ENCODE data around the gene PSME3. TPM values are rescaled to one million over a fixed set of nuclear protein-coding genes. Genes with fewer than 3 reads are reported as not detected.
A peak's percentile ranks its signal among the peaks of the same experiment; 100 is the strongest.
"Not testable (repeated sequence)": the region's sequence is repeated elsewhere in the genome, so short reads cannot be mapped to it uniquely, and the experiment has no call there.

PSME3 gene
- total and polyA plus RNA-seq, 11 donors: 47.4 to 157 (median 67.7) TPM

DNA sequence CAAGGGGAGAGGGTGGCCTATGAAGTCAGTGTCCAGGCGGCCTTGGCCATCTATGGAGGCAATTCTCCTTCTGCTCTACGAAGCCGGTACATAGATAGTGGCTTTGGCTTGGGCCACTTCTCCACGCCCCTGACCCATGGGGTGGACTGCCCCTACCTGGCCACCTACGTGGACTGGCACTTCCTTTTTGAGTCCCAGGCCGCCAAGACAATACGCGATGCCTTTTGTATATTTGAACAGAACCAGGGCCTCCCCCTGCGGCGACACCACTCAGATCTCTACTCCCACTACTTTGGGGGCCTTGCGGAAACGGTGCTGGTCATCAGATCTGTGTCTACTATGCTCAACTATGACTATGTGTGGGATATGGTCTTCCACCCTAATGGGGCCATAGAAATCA lies 35.1 kb downstream of the PSME3 start:
- 94 to 97% (median 96%) methylated on average over 11 to 12 of the region's 12 CpGs for WGBS, 4 donors
- Histone ChIP-seq H3K27ac (no peak overlapping the region), H3K4me1 (peaks cover 0 to 16% (median 0%) of the 10 kb centered on the region in 12 donors), H3K36me3 (no peaks in the 10 kb centered on the region), H3K9me3 (peaks cover 0 to 13% (median 4%) of the 10 kb centered on the region in 12 donors), H3K27me3 (no peaks in the 10 kb centered on the region), H3K4me3 (no peak overlapping the region)
- ATAC-seq: no peak
- TF ChIP-seq, protein P1, sequence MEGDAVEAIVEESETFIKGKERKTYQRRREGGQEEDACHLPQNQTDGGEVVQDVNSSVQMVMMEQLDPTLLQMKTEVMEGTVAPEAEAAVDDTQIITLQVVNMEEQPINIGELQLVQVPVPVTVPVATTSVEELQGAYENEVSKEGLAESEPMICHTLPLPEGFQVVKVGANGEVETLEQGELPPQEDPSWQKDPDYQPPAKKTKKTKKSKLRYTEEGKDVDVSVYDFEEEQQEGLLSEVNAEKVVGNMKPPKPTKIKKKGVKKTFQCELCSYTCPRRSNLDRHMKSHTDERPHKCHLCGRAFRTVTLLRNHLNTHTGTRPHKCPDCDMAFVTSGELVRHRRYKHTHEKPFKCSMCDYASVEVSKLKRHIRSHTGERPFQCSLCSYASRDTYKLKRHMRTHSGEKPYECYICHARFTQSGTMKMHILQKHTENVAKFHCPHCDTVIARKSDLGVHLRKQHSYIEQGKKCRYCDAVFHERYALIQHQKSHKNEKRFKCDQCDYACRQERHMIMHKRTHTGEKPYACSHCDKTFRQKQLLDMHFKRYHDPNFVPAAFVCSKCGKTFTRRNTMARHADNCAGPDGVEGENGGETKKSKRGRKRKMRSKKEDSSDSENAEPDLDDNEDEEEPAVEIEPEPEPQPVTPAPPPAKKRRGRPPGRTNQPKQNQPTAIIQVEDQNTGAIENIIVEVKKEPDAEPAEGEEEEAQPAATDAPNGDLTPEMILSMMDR (IDR thresholded peaks at IDR 0.05): no peak
- TF ChIP-seq POLR2A (IDR thresholded peaks at IDR 0.05): no peak
- intact Hi-C loops (cut with DNase I): no loop called here
- DNase-seq: peak in 1 of 5 donors; percentile 29

DNA sequence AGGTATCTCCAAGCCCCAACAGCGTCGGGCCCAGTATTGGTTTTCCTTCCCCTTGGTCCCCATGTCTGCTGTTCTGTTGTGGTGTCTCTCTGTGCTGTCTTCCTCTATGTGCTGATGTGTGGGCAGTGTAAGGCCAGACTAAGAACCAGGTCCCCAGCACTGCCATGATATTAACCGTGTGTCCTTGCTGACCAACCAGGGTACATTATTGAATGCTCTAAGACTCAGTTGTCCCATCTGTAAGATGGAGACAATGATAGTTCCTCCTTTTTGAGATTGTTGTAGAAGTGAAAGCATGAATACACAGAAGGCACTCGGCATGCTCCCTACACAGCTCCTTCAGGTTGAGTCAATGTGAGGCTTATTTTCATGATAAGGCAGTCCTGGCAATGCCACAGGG lies 38.5 kb downstream of the PSME3 start:
- H3K27ac ChIP-seq: no peak overlapping the region
- TF ChIP-seq, protein P1 (IDR thresholded peaks at IDR 0.05): no peak
- TF ChIP-seq POLR2A (IDR thresholded peaks at IDR 0.05): no peak
- peak in 1 of 5 donors; percentile 2 for DNase-seq
- peaks cover 0 to 13% (median 4%) of the 10 kb centered on the region in 12 donors for H3K9me3 ChIP-seq
- intact Hi-C loops (cut with DNase I): no loop called here
- no peaks in the 10 kb centered on the region for H3K4me1 ChIP-seq
- H3K27me3 ChIP-seq: no peaks in the 10 kb centered on the region
- WGBS, 4 donors: 80 to 96% (median 94%) methylated on average over 4 of the region's 4 CpGs
- H3K4me3 ChIP-seq: no peak overlapping the region
- no peaks in the 10 kb centered on the region for H3K36me3 ChIP-seq
- no peak for ATAC-seq

DNA sequence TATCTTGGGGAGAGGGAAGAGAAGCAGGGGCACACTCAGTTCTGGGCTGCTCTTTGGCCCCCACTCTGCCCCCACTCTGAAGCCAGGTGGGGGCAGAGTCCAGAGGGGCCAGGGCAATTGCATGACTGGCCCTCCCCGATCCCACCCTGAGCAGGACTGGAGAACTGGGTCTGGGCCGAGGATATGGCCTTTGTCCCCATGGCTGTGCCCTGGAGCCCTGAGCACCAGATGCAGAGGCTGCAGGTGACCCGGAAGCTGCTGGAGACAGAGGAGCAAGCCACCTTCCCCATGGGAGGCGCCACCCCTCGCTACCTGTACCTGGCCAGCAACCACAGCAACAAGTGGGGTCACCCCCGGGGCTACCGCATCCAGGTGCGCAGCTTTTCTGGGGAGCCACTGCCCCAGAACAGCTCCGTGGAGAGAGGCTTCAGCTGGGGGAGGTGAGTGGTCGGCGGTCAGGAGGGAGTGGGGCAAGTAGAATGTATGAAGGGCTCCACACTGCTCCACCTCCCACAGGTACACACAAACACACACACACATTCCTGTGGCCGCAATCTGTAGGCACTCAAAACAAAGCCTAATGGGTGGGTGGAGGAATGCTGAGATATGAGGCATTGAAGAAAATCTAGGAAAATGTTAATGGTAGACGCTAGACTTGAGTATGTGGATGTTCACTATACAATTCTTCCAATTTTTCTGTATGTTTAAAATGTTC lies 39.2 kb downstream of the PSME3 start:
- intact Hi-C loops (cut with DNase I): no loop called here
- Histone ChIP-seq H3K9me3 (peaks cover 0 to 13% (median 4%) of the 10 kb centered on the region in 12 donors), H3K4me3 (no peak overlapping the region), H3K27ac (no peak overlapping the region), H3K27me3 (peaks cover 0 to 1% (median 0%) of the 10 kb centered on the region in 9 donors), H3K36me3 (no peaks in the 10 kb centered on the region), H3K4me1 (no peaks in the 10 kb centered on the region)
- TF ChIP-seq, protein P1 (IDR thresholded peaks at IDR 0.05): no peak
- TF ChIP-seq POLR2A (IDR thresholded peaks at IDR 0.05): no peak
- DNase-seq: peak in 1 of 5 donors; percentile 42
- peak in 1 of 4 donors; percentile 24 for ATAC-seq
- WGBS, 4 donors: 89 to 96% (median 95%) methylated on average over 6 to 13 of the region's 13 CpGs

DNA sequence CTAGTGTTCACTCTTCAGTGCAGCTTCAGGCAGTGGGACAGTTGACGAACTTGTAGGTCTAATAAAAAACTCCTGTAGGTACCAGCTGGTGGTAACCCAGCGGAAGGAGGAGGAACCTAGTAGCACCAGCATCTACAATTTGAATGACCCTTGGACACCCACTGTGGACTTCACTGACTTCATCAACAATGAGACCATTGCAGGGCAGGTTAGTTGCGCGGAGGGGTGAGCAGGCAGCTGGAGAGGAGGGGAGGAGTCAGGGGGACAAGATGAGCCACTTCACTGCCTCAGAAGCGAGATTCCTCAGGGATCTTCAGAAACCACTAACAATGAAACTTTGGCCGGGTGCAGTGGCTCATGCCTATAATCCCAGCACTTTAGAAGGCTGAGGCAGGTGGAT lies 40.1 kb downstream of the PSME3 start:
- Histone ChIP-seq H3K9me3 (peaks cover 0 to 13% (median 4%) of the 10 kb centered on the region in 12 donors), H3K27me3 (peaks cover 0 to 4% (median 0%) of the 10 kb centered on the region in 9 donors), H3K36me3 (no peaks in the 10 kb centered on the region), H3K27ac (no peak overlapping the region), H3K4me3 (no peak overlapping the region), H3K4me1 (no peaks in the 10 kb centered on the region)
- peak in 1 of 5 donors; percentile 3 for DNase-seq
- no peak for ATAC-seq
- 85 to 91% (median 89%) methylated on average over 6 of the region's 6 CpGs for WGBS, 4 donors
- no peak for TF ChIP-seq POLR2A (IDR thresholded peaks at IDR 0.05)
- TF ChIP-seq, protein P1 (IDR thresholded peaks at IDR 0.05): no peak
- intact Hi-C loops (cut with DNase I): no loop called here

DNA sequence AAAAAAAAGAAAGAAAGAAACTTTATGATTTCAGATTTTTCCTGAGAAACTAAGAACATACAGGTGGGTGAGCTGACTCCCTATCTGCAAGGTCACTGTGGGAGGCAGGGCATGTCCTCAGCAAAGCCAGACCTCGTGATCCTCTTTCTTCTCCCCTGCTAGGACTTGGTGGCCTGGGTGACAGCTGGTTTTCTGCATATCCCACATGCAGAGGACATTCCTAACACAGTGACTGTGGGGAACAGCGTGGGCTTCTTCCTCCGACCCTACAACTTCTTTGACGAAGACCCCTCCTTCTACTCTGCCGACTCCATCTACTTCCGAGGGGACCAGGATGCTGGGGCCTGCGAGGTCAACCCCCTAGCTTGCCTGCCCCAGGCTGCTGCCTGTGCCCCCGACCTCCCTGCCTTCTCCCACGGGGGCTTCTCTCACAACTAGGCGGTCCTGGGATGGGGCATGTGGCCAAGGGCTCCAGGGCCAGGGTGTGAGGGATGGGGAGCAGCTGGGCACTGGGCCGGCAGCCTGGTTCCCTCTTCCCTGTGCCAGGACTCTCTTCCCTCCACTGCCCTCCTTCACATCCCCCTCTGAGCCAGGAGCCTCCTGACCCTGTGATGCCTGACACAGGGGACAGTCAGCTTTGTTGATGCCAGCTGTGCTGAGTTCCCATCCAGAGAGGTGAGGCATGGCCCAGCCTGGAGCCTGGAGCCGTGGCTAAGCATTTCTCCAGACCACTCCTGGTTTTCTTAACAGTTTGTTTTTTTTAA lies 40.9 kb downstream of the PSME3 start:
- H3K9me3 ChIP-seq: peaks cover 0 to 13% (median 4%) of the 10 kb centered on the region in 12 donors
- intact Hi-C loops (cut with DNase I); ATAC-seq; H3K27me3 ChIP-seq; H3K27ac ChIP-seq; H3K36me3 ChIP-seq; H3K4me3 ChIP-seq; H3K4me1 ChIP-seq: not testable (repeated sequence)
- 70 to 78% (median 75%) methylated on average over 8 to 9 of the region's 12 CpGs for WGBS, 4 donors
- DNase-seq: peak in 1 of 5 donors; percentile 19

All from heart left ventricle (tissue), 16 donors.